SH-SY5Y (cell line): ENCODE measurements around the gene M6PR.

ENCODE experiments used
- GATA2 ChIP-seq: IDR thresholded peaks from 2 replicates; pipeline ENCODE4 v1.6.1; 2011; ENCODE audit warnings: mild to moderate bottlenecking, low read depth, low read length
- GATA3 ChIP-seq: IDR thresholded peaks from 2 replicates; pipeline ENCODE4 v1.6.1; 2011; ENCODE audit warnings: low read depth, mild to moderate bottlenecking, low read length, moderate library complexity

DNA sequence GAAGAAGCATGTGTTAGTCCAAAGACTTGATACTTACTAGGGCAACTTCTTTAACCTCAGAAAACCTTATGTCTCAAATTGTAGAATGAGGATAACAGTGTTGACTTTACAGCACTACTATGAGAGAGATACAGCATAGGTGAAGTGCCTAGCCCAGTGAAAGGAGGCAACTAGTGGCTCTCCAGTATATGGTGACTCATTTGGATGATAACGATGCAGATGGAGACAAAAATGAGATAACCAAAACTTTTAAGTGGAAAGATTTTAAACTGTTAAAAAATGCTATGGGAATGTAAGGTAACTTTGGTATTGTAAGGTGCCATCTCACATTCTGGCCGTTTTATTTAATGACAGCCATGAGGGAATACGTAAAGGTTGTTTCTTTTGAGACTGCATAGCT, 32.4 kb downstream of the M6PR start:
- TF ChIP-seq GATA2 (no peak), GATA3 (no peak)
